Fibroblast of peridontal ligament (primary cell): ENCODE data around the gene ADAMTS15.
A peak's percentile ranks its signal among the peaks of the same experiment; 100 is the strongest.

Experiments
- DNase-seq: peaks from one replicate; pipeline ENCODE4 v3.0.0-alpha.2; 2010; ENCODE audit errors: extremely low read depth

The ADAMTS15 gene

GRCh38 chr11:130476922-130477491 lies 28.6 kb downstream of the ADAMTS15 start:
- no peak for DNase-seq

- DNase-seq: peak; percentile 37
Observed at GRCh38 chr11:130477586-130478203, 29.2 kb downstream of the ADAMTS15 start.

- peak; percentile 87 for DNase-seq
Observed at GRCh38 chr11:130478204-130478701, 29.8 kb downstream of the ADAMTS15 start.

- DNase-seq: peak; percentile 13
Observed at GRCh38 chr11:130478881-130479280, 30.4 kb downstream of the ADAMTS15 start.

GRCh38 chr11:130480186-130480585 lies 31.7 kb downstream of the ADAMTS15 start:
- DNase-seq: no peak

GRCh38 chr11:130480711-130481140 lies 32.3 kb downstream of the ADAMTS15 start:
- DNase-seq: no peak

- DNase-seq: no peak
Observed at GRCh38 chr11:130483124-130483523, 34.7 kb downstream of the ADAMTS15 start.

GRCh38 chr11:130485983-130486382 lies 37.5 kb downstream of the ADAMTS15 start:
- no peak for DNase-seq

- no peak for DNase-seq
Observed at GRCh38 chr11:130486391-130486836, 38.0 kb downstream of the ADAMTS15 start.

- no peak for DNase-seq
Observed at GRCh38 chr11:130486987-130487923, 38.8 kb downstream of the ADAMTS15 start.

- no peak for DNase-seq
Observed at GRCh38 chr11:130487924-130488815, 39.7 kb downstream of the ADAMTS15 start.

- no peak for DNase-seq
Observed at GRCh38 chr11:130488848-130489584, 40.6 kb downstream of the ADAMTS15 start.

GRCh38 chr11:130489716-130490115 lies 41.3 kb downstream of the ADAMTS15 start:
- DNase-seq: no peak

- no peak for DNase-seq
Observed at GRCh38 chr11:130490682-130491449, 42.4 kb downstream of the ADAMTS15 start.

GRCh38 chr11:130498181-130498580 lies 49.7 kb downstream of the ADAMTS15 start:
- DNase-seq: no peak

GRCh38 chr11:130499828-130500227 lies 51.4 kb downstream of the ADAMTS15 start:
- DNase-seq: peak; percentile 59

GRCh38 chr11:130504317-130504716 lies 55.9 kb downstream of the ADAMTS15 start:
- DNase-seq: no peak

GRCh38 chr11:130508913-130509312 lies 60.5 kb downstream of the ADAMTS15 start:
- DNase-seq: no peak

GRCh38 chr11:130509942-130510341 lies 61.5 kb downstream of the ADAMTS15 start:
- DNase-seq: no peak
